Activated B cell treated with CpG ODN at 0.5 μM for 24 hours (primary cell): ENCODE data around the gene BICRA. TPM values are rescaled to one million over a fixed set of nuclear protein-coding genes. Genes with fewer than 3 reads are reported as not detected.
A peak's percentile ranks its signal among the peaks of the same experiment; 100 is the strongest.

Experiments
- ATAC-seq: fragments of 200-7000 bp; cut with Tn5 transposase; one replicate; pipeline ENCODE4 v1.10.0; 2021; ENCODE audit warnings: low read depth, mild to moderate bottlenecking, moderate library complexity
- CTCF ChIA-PET: fragments of 350-600 bp; sonication (Branson Sonifier 250); formaldehyde crosslinking; loops from one replicate; lab custom pipeline; 2021; ENCODE audit warnings: antibody characterized with exemption; lab: Charles Lee
- POLR2A ChIA-PET: fragments of 350-600 bp; sonication (Branson Sonifier 250); formaldehyde crosslinking; loops from one replicate; lab custom pipeline; 2021; ENCODE audit warnings: antibody characterized with exemption; lab: Charles Lee
- DNase-seq: peaks from one replicate; pipeline ENCODE4 v3.0.0; 2022
- H3K27ac Mint-ChIP-seq: one replicate; pipeline ENCODE4 v1.8.0; 2020; ENCODE audit warnings: mixed read lengths
- H3K27me3 Mint-ChIP-seq: one replicate; pipeline ENCODE4 v1.8.0; 2021; ENCODE audit warnings: mixed read lengths
- H3K36me3 Mint-ChIP-seq: one replicate; pipeline ENCODE4 v1.8.0; 2021; ENCODE audit warnings: low read depth, mixed read lengths
- H3K4me1 Mint-ChIP-seq: one replicate; pipeline ENCODE4 v1.8.0; 2021; ENCODE audit warnings: mixed read lengths
- H3K4me3 Mint-ChIP-seq: one replicate; pipeline ENCODE4 v1.8.0; 2020; ENCODE audit warnings: mild to moderate bottlenecking, mixed read lengths
- H3K9me3 Mint-ChIP-seq: one replicate; pipeline ENCODE4 v1.8.0; 2020; ENCODE audit warnings: mixed read lengths
- intact Hi-C: fragments of 100-400 bp; cut with micrococcal nuclease; formaldehyde crosslinking; loops from one replicate; pipeline ENCODE4 v1.15.1; 2024
- total RNA-seq: library from RNA; stranded (reverse); gene quantifications from 2 replicates; pipeline ENCODE4 v1.2.3, GENCODE V29; 2022
- TF ChIP-seq, protein P1 (sequence below): fragments of 200-600 bp; IDR thresholded peaks from one replicate; pipeline ENCODE4 v1.8.0; 2022; ENCODE audit warnings: antibody characterized with exemption, mild to moderate bottlenecking

The BICRA gene
- total RNA-seq, 1 donor from 2014 or later = 16.0 TPM

DNA sequence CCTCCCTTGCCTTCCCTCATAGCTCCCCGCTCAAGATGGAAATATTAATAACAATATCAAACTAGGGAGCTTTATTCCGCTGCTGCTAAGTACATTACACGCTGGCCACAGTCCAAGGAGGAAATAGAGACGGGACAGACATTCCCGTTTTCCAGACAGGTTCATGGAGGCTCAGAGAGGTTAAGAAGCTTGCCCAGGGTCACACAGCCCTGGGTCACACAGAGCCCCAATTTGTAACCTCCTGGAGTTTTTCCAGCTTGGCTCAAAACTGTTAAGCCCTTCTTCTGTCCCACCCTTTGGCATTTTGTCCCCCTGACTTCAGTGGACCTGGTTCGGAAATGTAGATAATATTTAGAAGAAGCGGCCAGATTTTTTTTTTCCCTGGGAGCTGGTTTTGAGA is 2.0 kb downstream of the BICRA start:
- peak overlapping the region; percentile 50 for H3K27ac Mint-ChIP-seq
- H3K36me3 Mint-ChIP-seq = peaks cover 8% of the 10 kb centered on the region
- TF ChIP-seq, protein P1, sequence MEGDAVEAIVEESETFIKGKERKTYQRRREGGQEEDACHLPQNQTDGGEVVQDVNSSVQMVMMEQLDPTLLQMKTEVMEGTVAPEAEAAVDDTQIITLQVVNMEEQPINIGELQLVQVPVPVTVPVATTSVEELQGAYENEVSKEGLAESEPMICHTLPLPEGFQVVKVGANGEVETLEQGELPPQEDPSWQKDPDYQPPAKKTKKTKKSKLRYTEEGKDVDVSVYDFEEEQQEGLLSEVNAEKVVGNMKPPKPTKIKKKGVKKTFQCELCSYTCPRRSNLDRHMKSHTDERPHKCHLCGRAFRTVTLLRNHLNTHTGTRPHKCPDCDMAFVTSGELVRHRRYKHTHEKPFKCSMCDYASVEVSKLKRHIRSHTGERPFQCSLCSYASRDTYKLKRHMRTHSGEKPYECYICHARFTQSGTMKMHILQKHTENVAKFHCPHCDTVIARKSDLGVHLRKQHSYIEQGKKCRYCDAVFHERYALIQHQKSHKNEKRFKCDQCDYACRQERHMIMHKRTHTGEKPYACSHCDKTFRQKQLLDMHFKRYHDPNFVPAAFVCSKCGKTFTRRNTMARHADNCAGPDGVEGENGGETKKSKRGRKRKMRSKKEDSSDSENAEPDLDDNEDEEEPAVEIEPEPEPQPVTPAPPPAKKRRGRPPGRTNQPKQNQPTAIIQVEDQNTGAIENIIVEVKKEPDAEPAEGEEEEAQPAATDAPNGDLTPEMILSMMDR = no peak
- H3K4me3 Mint-ChIP-seq = peak overlapping the region; percentile 64
- no peak for ATAC-seq
- H3K27me3 Mint-ChIP-seq = no peaks in the 10 kb centered on the region
- POLR2A ChIA-PET = interaction anchor here (0.6 to 1.9 kb wide), 6 partner anchors 10 to 439 kb away, joined by 3 to 25 read pairs (median 6); partner anchors contain the start of genes KPTN and NAPA
- intact Hi-C loops = no loop called here
- CTCF ChIA-PET = interaction anchor here (0.7 to 1.3 kb wide), 2 partner anchors 10 to 11 kb away, joined by 3 read pairs; no protein-coding TSS in a partner anchor
- H3K9me3 Mint-ChIP-seq = peaks cover 2% of the 10 kb centered on the region
- DNase-seq = no peak
- peaks cover 44% of the 10 kb centered on the region for H3K4me1 Mint-ChIP-seq

DNA sequence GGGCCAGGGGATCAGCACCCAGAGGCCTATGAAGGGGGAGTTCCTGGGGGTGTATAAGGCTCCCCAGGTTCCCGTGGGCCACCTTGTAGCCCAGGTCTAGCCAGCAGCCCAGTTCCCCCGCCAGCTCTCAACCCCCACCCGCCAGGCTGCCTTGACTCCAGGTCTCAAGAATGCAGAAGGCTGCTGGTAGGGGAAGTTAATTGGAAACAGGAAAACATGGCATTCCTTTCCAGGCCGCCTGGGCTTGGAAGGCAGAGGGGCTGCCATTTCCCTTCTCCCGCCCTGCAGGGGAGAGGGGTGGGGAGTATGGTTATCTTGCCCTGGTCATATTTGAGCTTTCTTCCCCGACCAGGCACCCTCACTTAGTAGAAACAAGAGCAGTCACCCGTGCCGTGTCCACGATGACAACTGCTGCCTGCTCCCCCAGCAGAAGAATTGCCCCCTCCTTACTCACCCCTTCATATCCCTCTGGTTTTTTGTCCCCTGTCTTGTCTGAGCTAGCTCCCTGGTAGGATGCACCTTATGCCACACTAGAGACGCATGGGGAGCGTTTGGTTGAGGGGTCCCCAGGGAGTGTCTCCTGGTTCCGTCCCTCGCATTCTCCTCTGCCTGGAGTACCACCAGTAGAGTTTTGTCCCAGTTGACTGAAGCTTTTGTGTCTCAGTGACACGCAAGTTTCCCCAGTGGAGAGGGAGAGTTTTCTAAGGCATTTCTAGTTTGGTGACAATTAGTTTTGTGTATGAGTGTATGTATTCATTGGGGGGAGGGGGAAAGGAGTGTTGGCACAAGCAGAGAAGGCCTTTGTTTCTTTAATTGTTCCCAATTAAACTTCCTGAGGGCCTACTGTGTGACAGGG is 4.5 kb downstream of the BICRA start:
- no peak overlapping the region for H3K4me3 Mint-ChIP-seq

DNA sequence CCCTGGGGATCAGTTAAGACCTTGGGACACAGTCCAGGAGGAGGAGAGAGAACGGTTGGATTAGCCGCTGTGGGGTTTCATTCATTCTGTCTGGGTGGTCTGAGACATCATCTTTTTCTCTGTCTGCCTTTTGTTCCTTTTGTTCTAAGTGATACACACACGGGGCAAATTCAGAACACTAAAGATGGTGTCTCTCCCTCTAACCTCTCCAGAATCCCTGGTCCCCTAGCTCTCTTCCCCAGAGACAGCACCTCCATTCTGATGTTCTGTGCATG is 5.0 kb downstream of the BICRA start:
- DNase-seq (no peak), ATAC-seq (no peak)
- peaks cover 2% of the 10 kb centered on the region for H3K9me3 Mint-ChIP-seq
- TF ChIP-seq, protein P1 = no peak
- ChIA-PET CTCF (no interaction called here), POLR2A (no interaction called here)
- no peak overlapping the region for H3K27ac Mint-ChIP-seq
- H3K4me1 Mint-ChIP-seq = peaks cover 52% of the 10 kb centered on the region
- no peaks in the 10 kb centered on the region for H3K27me3 Mint-ChIP-seq
- no peak overlapping the region for H3K4me3 Mint-ChIP-seq
- H3K36me3 Mint-ChIP-seq = peaks cover 7% of the 10 kb centered on the region
- intact Hi-C loops = no loop called here

More for the DNA sequence above, 4.5 kb downstream of the BICRA start:
- H3K36me3 Mint-ChIP-seq = peaks cover 8% of the 10 kb centered on the region
- TF ChIP-seq, protein P1 = no peak
- POLR2A ChIA-PET = interaction anchor here (0.9 kb wide), 1 partner anchor 12 kb away, joined by 3 read pairs; no protein-coding TSS in a partner anchor
- peaks cover 2% of the 10 kb centered on the region for H3K9me3 Mint-ChIP-seq
- peaks cover 53% of the 10 kb centered on the region for H3K4me1 Mint-ChIP-seq
- DNase-seq (no peak), ATAC-seq (no peak)
- no peaks in the 10 kb centered on the region for H3K27me3 Mint-ChIP-seq
- intact Hi-C loops = no loop called here
- CTCF ChIA-PET = no interaction called here
- no peak overlapping the region for H3K27ac Mint-ChIP-seq

- ATAC-seq = no peak
- ChIA-PET CTCF (no interaction called here), POLR2A (no interaction called here)
- intact Hi-C loops = no loop called here
- no peaks in the 10 kb centered on the region for H3K27me3 Mint-ChIP-seq
- TF ChIP-seq, protein P1 = no peak
- peaks cover 6% of the 10 kb centered on the region for H3K36me3 Mint-ChIP-seq
- no peak overlapping the region for H3K4me3 Mint-ChIP-seq
- DNase-seq = no peak
- peaks cover 2% of the 10 kb centered on the region for H3K9me3 Mint-ChIP-seq
- H3K27ac Mint-ChIP-seq = no peak overlapping the region
- H3K4me1 Mint-ChIP-seq = peaks cover 51% of the 10 kb centered on the region
Observed at GRCh38 chr19:47614559-47614958, 5.6 kb downstream of the BICRA start.

DNA sequence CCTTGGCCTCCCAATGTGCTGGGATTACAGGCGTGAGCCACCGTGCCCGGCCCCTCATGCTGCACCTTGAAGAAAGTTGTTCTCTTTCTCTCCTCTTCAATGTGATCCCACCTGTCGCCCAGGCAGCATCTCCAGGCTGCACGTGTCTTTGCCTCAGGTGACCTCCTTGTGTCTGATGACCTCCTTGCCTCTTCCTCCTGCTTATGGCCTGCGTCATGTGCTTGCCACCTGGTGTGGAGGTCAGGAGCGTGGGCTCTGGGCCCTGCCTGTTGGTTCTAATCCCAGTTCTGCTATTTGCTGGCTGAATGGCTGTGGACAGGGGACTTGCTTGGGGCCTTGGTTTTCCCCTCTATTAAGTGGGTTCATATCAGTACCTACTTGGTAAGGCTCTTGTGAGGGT is 6.3 kb downstream of the BICRA start:
- H3K9me3 Mint-ChIP-seq = peaks cover 2% of the 10 kb centered on the region
- H3K27ac Mint-ChIP-seq = no peak overlapping the region
- peaks cover 10% of the 10 kb centered on the region for H3K36me3 Mint-ChIP-seq

More for the DNA sequence above, 6.3 kb downstream of the BICRA start:
- ChIA-PET POLR2A (no interaction called here), CTCF (no interaction called here)
- Mint-ChIP-seq H3K4me3 (no peak overlapping the region), H3K4me1 (peaks cover 56% of the 10 kb centered on the region), H3K27me3 (no peaks in the 10 kb centered on the region)
- ATAC-seq = no peak
- intact Hi-C loops = no loop called here
- TF ChIP-seq, protein P1 = no peak
- no peak for DNase-seq
